Renal cortex interstitium (tissue), 11 donors: ENCODE results near the gene EPB41L3. TPM values are rescaled to one million over a fixed set of nuclear protein-coding genes. Genes with fewer than 3 reads are reported as not detected.

Source experiments
- DNase-seq, 11 donors: peaks; one replicate each; pipeline ENCODE4 v3.0.0-alpha.2; 2013; ENCODE audit warnings: low read depth in 9 of 11, low spot score in 4 of 11; ENCODE audit errors: extremely low read depth in 1 of 11
- polyA plus RNA-seq, 3 donors: library from polyadenylated mRNA; unstranded; fragments of 120-200 nt; gene quantifications; one replicate each; pipeline ENCODE4 v1.2.1, GENCODE V29; 2013; ENCODE audit not compliant: insufficient read length in 3 of 3

EPB41L3 gene
- polyA plus RNA-seq, 3 donors: 57.5 to 63.1 (median 58.2) TPM

DNA sequence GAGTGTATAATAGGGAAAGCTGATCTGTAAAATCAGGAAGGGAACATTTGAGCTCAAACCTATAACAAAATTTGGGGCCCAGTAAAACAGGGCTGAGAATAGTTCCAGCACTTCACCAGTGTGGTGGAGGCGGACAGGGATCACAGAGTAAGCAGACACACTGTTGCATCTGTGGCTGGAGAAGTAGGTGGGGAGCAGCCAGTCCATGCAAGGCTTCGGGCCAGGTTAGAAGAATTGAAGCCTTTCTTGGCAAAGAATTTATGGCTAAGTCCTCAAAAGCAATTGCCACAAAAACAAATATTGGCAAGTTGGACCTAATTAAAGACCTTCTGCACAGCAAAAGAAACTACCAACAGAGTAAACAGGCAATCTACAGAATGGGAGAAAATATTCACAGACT lies 154.4 kb downstream of the EPB41L3 start:
- DNase-seq: no peak

- no peak for DNase-seq
Observed at GRCh38 chr18:5388896-5389295, 154.9 kb downstream of the EPB41L3 start.

DNA sequence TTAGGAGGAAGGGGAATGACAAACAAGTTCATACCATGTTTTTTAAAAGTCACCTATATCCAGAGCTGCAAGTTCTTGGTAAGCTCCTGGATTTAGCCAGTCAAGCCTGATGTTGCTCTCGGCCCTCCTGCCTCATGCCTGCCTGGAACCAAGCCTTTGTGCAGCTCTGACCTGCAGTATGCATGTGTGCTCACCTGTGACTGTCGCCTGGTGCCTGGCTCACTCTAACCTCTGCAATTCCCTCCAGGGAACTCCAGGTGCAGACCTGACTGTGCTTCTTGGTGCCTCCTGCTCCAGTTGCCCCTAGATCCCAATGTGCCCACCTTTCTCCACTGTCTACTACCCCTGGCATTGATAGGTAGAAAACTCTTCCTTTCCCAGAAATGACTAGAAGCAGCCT lies 163.2 kb downstream of the EPB41L3 start:
- DNase-seq: peak in 4 of 11 donors; percentile 1 to 9 (median 6)

- no peak for DNase-seq
Observed at GRCh38 chr18:5376986-5377385, 166.8 kb downstream of the EPB41L3 start.

- peak in 3 of 11 donors; percentile 2 to 9 (median 5) for DNase-seq
Observed at GRCh38 chr18:5370332-5370731, 173.5 kb downstream of the EPB41L3 start.

DNA sequence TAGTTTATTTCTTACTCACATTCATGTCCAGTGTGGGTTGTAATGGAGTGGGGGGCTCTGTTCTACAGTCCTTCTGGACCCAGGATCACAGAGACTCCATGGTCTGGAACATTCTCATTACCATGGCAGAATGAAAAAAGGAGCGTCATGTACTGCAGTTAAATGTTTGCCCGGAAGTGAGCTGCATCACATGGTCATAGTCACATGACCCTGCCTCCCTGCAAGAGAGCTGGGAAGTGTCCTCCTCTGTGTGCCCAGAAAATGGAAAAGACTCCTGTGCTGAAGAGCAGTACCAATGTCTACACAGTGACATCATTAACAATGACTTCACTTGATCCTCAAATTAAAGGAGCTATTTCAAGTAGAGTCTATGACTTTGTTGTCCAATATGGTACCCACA lies 174.3 kb downstream of the EPB41L3 start:
- no peak for DNase-seq

GRCh38 chr18:5365443-5365842 lies 178.4 kb downstream of the EPB41L3 start:
- DNase-seq: no peak

DNA sequence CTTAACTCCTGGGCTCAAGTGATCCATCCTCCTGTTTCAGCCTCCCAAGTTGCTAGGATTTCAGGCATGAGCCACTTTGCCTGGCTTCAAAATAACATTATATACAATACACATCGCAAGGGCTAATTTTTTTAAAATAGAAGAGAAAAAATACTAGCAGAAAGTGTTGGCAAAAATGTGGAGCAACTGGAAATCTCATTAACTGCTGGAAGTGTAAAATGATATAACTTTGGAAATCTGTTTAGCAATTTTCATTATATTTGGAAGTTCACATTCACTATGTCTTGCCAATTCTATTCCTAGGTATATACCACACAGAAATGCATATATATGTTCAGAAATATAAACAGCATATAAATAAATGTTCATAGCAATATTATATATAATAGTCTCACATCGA lies 193.2 kb downstream of the EPB41L3 start:
- DNase-seq: no peak

Other genes starting within 250 kb of the EPB41L3 start
- 10 to 100 TPM; 21.3 to 25.0 (median 23.5) TPM for gene ZBTB14, start 248.3 kb downstream of the EPB41L3 start, polyA plus RNA-seq